ENCODE results near the gene GTPBP10. TPM values are rescaled to one million over a fixed set of nuclear protein-coding genes. Genes with fewer than 3 reads are reported as not detected.
A peak's percentile ranks its signal among the peaks of the same experiment; 100 is the strongest.

GTPBP10 gene
- total and polyA plus RNA-seq, 10 donors = 13.5 to 43.3 (median 21.7) TPM

GRCh38 chr7:90412458-90413184, 66.1 kb downstream of the GTPBP10 start:
- Histone ChIP-seq H3K4me3 (no peak overlapping the region), H3K36me3 (peaks cover 0 to 35% (median 3%) of the 10 kb centered on the region in 6 donors), H3K4me1 (no peaks in the 10 kb centered on the region), H3K27ac (no peak overlapping the region), H3K27me3 (replicated peaks in 1 of 7) (no peaks in the 10 kb centered on the region), H3K9me3 (no peaks in the 10 kb centered on the region)
- intact Hi-C loops (cut with DNase I; ENCODE audit: low total_unique reads) = no loop called here
- WGBS, 5 donors = 92 to 94% (median 93%) methylated on average over 11 of the region's 11 CpGs
- no peak for DNase-seq
- no peak for TF ChIP-seq POLR2AphosphoS5 (IDR thresholded peaks at IDR 0.05)
- TF ChIP-seq CTCF (IDR thresholded peaks at IDR 0.05 in 8 of 11, conservative IDR thresholded peaks at IDR 0.05 in 3 of 11) = peak in 2 of 11 experiments; percentile 14 to 18

GRCh38 chr7:90413185-90413528, 66.6 kb downstream of the GTPBP10 start:
- 94 to 100% (median 97%) methylated on average over 2 of the region's 2 CpGs for WGBS, 5 donors
- H3K27me3 ChIP-seq (replicated peaks in 1 of 7) = no peaks in the 10 kb centered on the region
- TF ChIP-seq POLR2AphosphoS5 (IDR thresholded peaks at IDR 0.05) (no peak), CTCF (IDR thresholded peaks at IDR 0.05 in 8 of 11, conservative IDR thresholded peaks at IDR 0.05 in 3 of 11) (no peak), POLR2A (IDR thresholded peaks at IDR 0.05) (no peak)
- no peaks in the 10 kb centered on the region for H3K9me3 ChIP-seq
- DNase-seq = no peak
- intact Hi-C loops (cut with DNase I; ENCODE audit: low total_unique reads) = no loop called here
- H3K4me1 ChIP-seq = no peaks in the 10 kb centered on the region
- peaks cover 0 to 34% (median 3%) of the 10 kb centered on the region in 6 donors for H3K36me3 ChIP-seq
- no peak overlapping the region for H3K27ac ChIP-seq
- H3K4me3 ChIP-seq = no peak overlapping the region

- no peaks in the 10 kb centered on the region for H3K27me3 ChIP-seq (replicated peaks in 1 of 7)
- H3K4me3 ChIP-seq = no peak overlapping the region
- no peaks in the 10 kb centered on the region for H3K36me3 ChIP-seq
- no peaks in the 10 kb centered on the region for H3K9me3 ChIP-seq
- no peaks in the 10 kb centered on the region for H3K4me1 ChIP-seq
- TF ChIP-seq POLR2AphosphoS5 (IDR thresholded peaks at IDR 0.05) = no peak
- TF ChIP-seq POLR2A (IDR thresholded peaks at IDR 0.05) = no peak
- intact Hi-C loops (cut with DNase I; ENCODE audit: low total_unique reads) = no loop called here
- no peak overlapping the region for H3K27ac ChIP-seq
- 85 to 95% (median 91%) methylated on average over 6 of the region's 6 CpGs for whole genome bisulfite sequencing, 5 donors
- DNase-seq = no peak
Observed at GRCh38 chr7:90421651-90422050, 75.1 kb downstream of the GTPBP10 start.

- intact Hi-C loops (cut with DNase I; ENCODE audit: low total_unique reads) = loop anchor here (5.0 kb wide), 2 partner anchors 262 to 1637 kb away; no protein-coding TSS in a partner anchor
- no peaks in the 10 kb centered on the region for H3K9me3 ChIP-seq
- no peak overlapping the region for H3K4me3 ChIP-seq
- 61 to 88% (median 74%) methylated on average over 3 of the region's 3 CpGs for WGBS, 5 donors
- peaks cover 0 to 5% (median 0%) of the 10 kb centered on the region in 7 donors for H3K27me3 ChIP-seq (replicated peaks in 1 of 7)
- no peak for TF ChIP-seq CTCF (IDR thresholded peaks at IDR 0.05 in 8 of 11, conservative IDR thresholded peaks at IDR 0.05 in 3 of 11)
- TF ChIP-seq POLR2A (IDR thresholded peaks at IDR 0.05) = no peak
- TF ChIP-seq POLR2AphosphoS5 (IDR thresholded peaks at IDR 0.05) = no peak
- DNase-seq = no peak
- no peaks in the 10 kb centered on the region for H3K36me3 ChIP-seq
- no peak overlapping the region for H3K27ac ChIP-seq
- no peaks in the 10 kb centered on the region for H3K4me1 ChIP-seq
Observed at GRCh38 chr7:90424720-90425119, 78.2 kb downstream of the GTPBP10 start.

Measured in spleen (tissue), 11 donors.